IMR-90 (cell line): ENCODE measurements around the gene RFX3. TPM values are rescaled to one million over a fixed set of nuclear protein-coding genes. Genes with fewer than 3 reads are reported as not detected.

Source experiments
- ATAC-seq: fragments of 200-7000 bp; cut with Tn5 transposase; 2 replicates; pipeline ENCODE4 v1.9.1; 2020; ENCODE audit warnings: low read depth, mild to moderate bottlenecking, moderate library complexity
- BruUV-seq: library from RNA; stranded (reverse); fragments of 400-500 nt; replicated peaks from 2 replicates; lab custom pipeline; 2021; lab: Mats Ljungman, UMichigan
- CTCF ChIA-PET: fragments of 300-600 bp; formaldehyde crosslinking; extraction: SDS; loops from one replicate; lab custom pipeline; 2021; ENCODE audit warnings: antibody characterized with exemption; lab: Yijun Ruan, JAX
- POLR2A ChIA-PET: fragments of 300-600 bp; sonication (Branson Sonifier 250); formaldehyde crosslinking; loops from one replicate; lab custom pipeline; 2022; ENCODE audit warnings: antibody characterized with exemption; ENCODE audit not compliant: unreplicated experiment; lab: Charles Lee
- DNase-seq: peaks from one replicate; pipeline ENCODE4 v3.0.0; 2013
- H2AFZ ChIP-seq: replicated peaks from 2 replicates; pipeline ENCODE3; 2013; ENCODE audit warnings: low read length, mild to moderate bottlenecking; ENCODE audit not compliant: poor library complexity
- H2AK5ac ChIP-seq: 2 replicates; pipeline ENCODE4 v1.6.1; 2013; ENCODE audit warnings: low read depth, low read length, inconsistent platforms
- H2AK9ac ChIP-seq: replicated peaks from 2 replicates; pipeline ENCODE3; 2013; ENCODE audit warnings: mild to moderate bottlenecking, low read depth, low read length, moderate library complexity; ENCODE audit not compliant: poor library complexity
- H2BK120ac ChIP-seq: 2 replicates; pipeline ENCODE4 v1.6.1; 2013; ENCODE audit warnings: low read depth, low read length, inconsistent platforms
- H2BK15ac ChIP-seq: 3 replicates; pipeline ENCODE4 v1.6.1; 2013; ENCODE audit warnings: low read depth, low read length, inconsistent platforms
- H2BK20ac ChIP-seq: 2 replicates; pipeline ENCODE4 v1.6.1; 2013; ENCODE audit warnings: low read depth, mild to moderate bottlenecking, inconsistent platforms, low read length, moderate library complexity
- H2BK5ac ChIP-seq: 2 replicates; pipeline ENCODE4 v1.6.1; 2013; ENCODE audit warnings: mild to moderate bottlenecking, low read depth, low read length, inconsistent platforms; ENCODE audit not compliant: poor library complexity, severe bottlenecking
- H3K14ac ChIP-seq: replicated peaks from 2 replicates; pipeline ENCODE4 v1.6.1; 2013; ENCODE audit warnings: low read depth, low read length, inconsistent platforms
- H3K18ac ChIP-seq: 2 replicates; pipeline ENCODE4 v1.6.1; 2013; ENCODE audit warnings: low read depth, low read length, control low read depth
- H3K23ac ChIP-seq: 2 replicates; pipeline ENCODE4 v1.6.1; 2013; ENCODE audit warnings: low read depth, low read length, inconsistent platforms
- H3K27ac ChIP-seq: 2 replicates; pipeline ENCODE4 v1.5.1; 2013; ENCODE audit warnings: mild to moderate bottlenecking, control low read depth, low read length; ENCODE audit not compliant: insufficient read depth
- H3K27me3 ChIP-seq: 2 replicates; pipeline ENCODE4 v1.6.1; 2013; ENCODE audit warnings: low read length; ENCODE audit not compliant: control insufficient read depth, insufficient read depth
- H3K36me3 ChIP-seq: 2 replicates; pipeline ENCODE4 v1.6.1; 2013; ENCODE audit warnings: low read length, mixed read lengths; ENCODE audit not compliant: control insufficient read depth, insufficient read depth
- H3K4ac ChIP-seq: 2 replicates; pipeline ENCODE4 v1.6.1; 2013; ENCODE audit warnings: low read depth, low read length, inconsistent platforms
- H3K4me1 ChIP-seq: 2 replicates; pipeline ENCODE4 v1.6.1; 2013; ENCODE audit warnings: low read length, mixed read lengths; ENCODE audit not compliant: control insufficient read depth, insufficient read depth
- H3K4me2 ChIP-seq: 2 replicates; pipeline ENCODE4 v1.6.1; 2013; ENCODE audit warnings: low read depth, mild to moderate bottlenecking, control low read depth, low read length, moderate library complexity
- H3K4me3 ChIP-seq: 2 replicates; pipeline ENCODE4 v1.5.1; 2013; ENCODE audit warnings: low read depth, mild to moderate bottlenecking, control low read depth, low read length, moderate library complexity; ENCODE audit not compliant: insufficient read depth
- H3K56ac ChIP-seq: 2 replicates; pipeline ENCODE4 v1.6.1; 2013; ENCODE audit warnings: low read length, inconsistent platforms; ENCODE audit not compliant: insufficient read depth; ENCODE audit errors: extremely low read depth
- H3K79me1 ChIP-seq, 2 experiments: 2 replicates each; pipeline ENCODE4 v1.6.1; 2013; ENCODE audit warnings: low read length in 2 of 2, inconsistent platforms in 1 of 2, low read depth in 1 of 2
- H3K9ac ChIP-seq: 2 replicates; pipeline ENCODE4 v1.6.1; 2013; ENCODE audit warnings: low read depth, low read length, control low read depth
- H3K9me1 ChIP-seq: 2 replicates; pipeline ENCODE4 v1.6.1; 2013; ENCODE audit warnings: low read length, inconsistent platforms; ENCODE audit not compliant: insufficient read depth
- H3K9me3 ChIP-seq: 2 replicates; pipeline ENCODE4 v1.6.1; 2013; ENCODE audit warnings: low read length; ENCODE audit not compliant: control insufficient read depth, insufficient read depth
- H4K20me1 ChIP-seq: 2 replicates; pipeline ENCODE4 v1.6.1; 2013; ENCODE audit warnings: low read length, inconsistent platforms; ENCODE audit not compliant: insufficient read depth
- H4K5ac ChIP-seq: 2 replicates; pipeline ENCODE4 v1.6.1; 2013; ENCODE audit warnings: mild to moderate bottlenecking, low read depth, low read length, control low read depth
- H4K8ac ChIP-seq, 2 experiments: 2 replicates each; pipeline ENCODE4 v1.6.1; 2013; ENCODE audit warnings: low read depth in 2 of 2, low read length in 2 of 2, control low read depth in 1 of 2, inconsistent platforms in 1 of 2
- H4K91ac ChIP-seq: 2 replicates; pipeline ENCODE4 v1.6.1; 2013; ENCODE audit warnings: low read depth, low read length, inconsistent platforms; ENCODE audit not compliant: insufficient read depth
- CHD1 ChIP-seq: IDR thresholded peaks from 2 replicates; pipeline ENCODE4 v1.6.1; 2012; ENCODE audit warnings: low read depth, low read length, improper control_type of control experiment
- CTCF ChIP-seq: conservative IDR thresholded peaks from 2 replicates; pipeline ENCODE4 v1.5.1; 2012; ENCODE audit warnings: mild to moderate bottlenecking, low read depth, low read length, improper control_type of control experiment
- MAFK ChIP-seq: IDR thresholded peaks from 2 replicates; pipeline ENCODE4 v1.6.1; 2012; ENCODE audit warnings: low read depth, low read length, improper control_type of control experiment
- NFE2L2 ChIP-seq: fragments of 150-350 bp; IDR thresholded peaks from 2 replicates; pipeline ENCODE4 v1.6.1; 2016; ENCODE audit warnings: low read depth, mild to moderate bottlenecking, low read length
- RAD21 ChIP-seq: IDR thresholded peaks from 2 replicates; pipeline ENCODE4 v1.6.1; 2012; ENCODE audit warnings: low read length, improper control_type of control experiment
- RCOR1 ChIP-seq: IDR thresholded peaks from 2 replicates; pipeline ENCODE4 v1.6.1; 2012; ENCODE audit warnings: mild to moderate bottlenecking, low read length, improper control_type of control experiment; ENCODE audit not compliant: insufficient replicate concordance
- RFX5 ChIP-seq: IDR thresholded peaks from 2 replicates; pipeline ENCODE4 v1.8.0; 2012; ENCODE audit warnings: low read depth, mild to moderate bottlenecking, low read length, moderate library complexity
- SMC3 ChIP-seq: fragments of 150-350 bp; IDR thresholded peaks from 2 replicates; pipeline ENCODE4 v1.6.1; 2016; ENCODE audit warnings: low read depth, mild to moderate bottlenecking, antibody characterized with exemption, low read length, moderate library complexity
- WGBS, 2 experiments: methylation state at CpG; one replicate each; pipeline versions ENCODE4 v1.1.5 to v1.1.7; 2013; ENCODE audit warnings: missing lambda C conversion rate in 2 of 2; ENCODE audit not compliant: insufficient read length in 1 of 2; ENCODE audit errors: extremely low coverage in 2 of 2; 5-methylcytosine and 5-hydroxymethylcytosine counted together
- dilution Hi-C: fragments of 300-500 bp; cut with HindIII; formaldehyde crosslinking; loops from one replicate; pipeline ENCODE4 v1.14.3; 2018; ENCODE audit warnings: low sequenced_read_pairs; ENCODE audit not compliant: unreplicated experiment
- in situ Hi-C: fragments of 300-500 bp; cut with MboI; formaldehyde crosslinking; loops from 3 replicates; pipeline ENCODE4 v1.14.3; 2019; ENCODE audit warnings: low sequenced_read_pairs, inconsistent platforms, mixed read lengths
- intact Hi-C: fragments of 100-400 bp; cut with micrococcal nuclease; formaldehyde crosslinking; loops from 2 replicates; pipeline ENCODE4 v1.10.0; 2022
- polyA plus RNA-seq, 3 experiments: library from polyadenylated mRNA; depleted of rRNA; stranded (reverse); fragments of >200 nt; gene quantifications; 2 replicates each; pipeline ENCODE4 v1.2.3, GENCODE V29; 2012; ENCODE audit warnings: low replicate concordance in 1 of 3
- total RNA-seq: library from RNA; depleted of rRNA; stranded (reverse); fragments of >200 nt; gene quantifications from 2 replicates; pipeline ENCODE4 v1.2.3, GENCODE V29; 2012

RFX3 gene
- total and polyA plus RNA-seq, 2 of the 4 experiments (the other 2 are of a cell fraction): 1.7 to 2.7 TPM

- no peak overlapping the region for H3K14ac ChIP-seq
- BruUV-seq: no TSS peak
- no peak overlapping the region for H3K27ac ChIP-seq
- no peaks in the 10 kb centered on the region for H3K9me1 ChIP-seq
- no peaks in the 10 kb centered on the region; a peak in 1 of 4 replicates for H3K79me1 ChIP-seq
- CTCF ChIA-PET: interaction anchor here (0.6 to 1.8 kb wide), 3 partner anchors 9 to 1010 kb away, joined by 3 to 6 read pairs (median 4); no protein-coding TSS in a partner anchor
- H4K91ac ChIP-seq: no peak overlapping the region
- H4K5ac ChIP-seq: no peak overlapping the region
- DNase-seq (no peak), ATAC-seq (no peak)
- no peak overlapping the region for H3K4me3 ChIP-seq
- H2BK15ac ChIP-seq: no peak overlapping the region
- H3K4me1 ChIP-seq: no peaks in the 10 kb centered on the region
- no peak overlapping the region for H2BK5ac ChIP-seq
- no peak overlapping the region for H2AFZ ChIP-seq
- no peak overlapping the region for H2BK20ac ChIP-seq
- POLR2A ChIA-PET: no interaction called here
- no peak overlapping the region for H3K56ac ChIP-seq
- H3K18ac ChIP-seq: no peak overlapping the region
- H3K9me3 ChIP-seq: no peaks in the 10 kb centered on the region
- H2AK9ac ChIP-seq: no peak overlapping the region
- intact Hi-C loops: loop anchor here (5.0 kb wide), 1 partner anchor 116 kb away; no protein-coding TSS in a partner anchor
- no peaks in the 10 kb centered on the region for H3K27me3 ChIP-seq
- H3K4me2 ChIP-seq: no peak overlapping the region
- H4K8ac ChIP-seq: no peak overlapping the region
- dilution Hi-C loops: no loop called here
- WGBS, 2 experiments: no CpG with 5 or more reads among the region's 2 CpGs
- H3K36me3 ChIP-seq: no peaks in the 10 kb centered on the region
- no peak overlapping the region for H3K4ac ChIP-seq
- H2BK120ac ChIP-seq: no peak overlapping the region
- no peak overlapping the region for H3K9ac ChIP-seq
- H2AK5ac ChIP-seq: no peak overlapping the region
- in situ Hi-C loops: no loop called here
- H3K23ac ChIP-seq: no peak overlapping the region
- no peaks in the 10 kb centered on the region for H4K20me1 ChIP-seq
- TF ChIP-seq SMC3: no peak
- no peak for TF ChIP-seq RCOR1
- TF ChIP-seq RFX5: no peak
- TF ChIP-seq MAFK: no peak
- TF ChIP-seq CHD1: no peak
- no peak for TF ChIP-seq RAD21
- no peak for TF ChIP-seq NFE2L2
- no peak for TF ChIP-seq CTCF
These were observed 194.0 kb downstream of the RFX3 start for GRCh38 chr9:3331801-3332200.
